Stimulated activated naive B cell treated with anti-CD40 and anti-IgM and Interleukin-4, amounts not matched to agents 10 μg/mL and 1 μg/mL and 100 μg/mL, for 72 hours (primary cell): ENCODE results near the gene RIPK1.
A peak's percentile ranks its signal among the peaks of the same experiment; 100 is the strongest.
"Not testable (repeated sequence)": the region's sequence is repeated elsewhere in the genome, so short reads cannot be mapped to it uniquely, and the experiment has no call there.

Experiments used
- ATAC-seq, 2 donors: fragments of 150-1000 bp; cut with Tn5 transposase; replicated peaks; 2 replicates each; pipeline ENCODE4 v1.10.0; 2021; ENCODE audit warnings: moderate library complexity in 1 of 2
- DNase-seq: peaks from one replicate; pipeline ENCODE4 v3.0.0; 2021
- H3K27ac Mint-ChIP-seq: one replicate; pipeline ENCODE4 v1.8.0; 2022; ENCODE audit warnings: mild to moderate bottlenecking, mixed read lengths
- H3K27me3 Mint-ChIP-seq, 2 donors: one replicate each; pipeline ENCODE4 v1.8.0; 2022; ENCODE audit warnings: mixed read lengths in 2 of 2
- H3K36me3 Mint-ChIP-seq, 2 donors: one replicate each; pipeline ENCODE4 v1.8.0; 2022; ENCODE audit warnings: mixed read lengths in 2 of 2, mild to moderate bottlenecking in 1 of 2
- H3K4me1 Mint-ChIP-seq, 2 donors: one replicate each; pipeline ENCODE4 v1.8.0; 2022; ENCODE audit warnings: mixed read lengths in 2 of 2, mild to moderate bottlenecking in 1 of 2
- H3K4me3 Mint-ChIP-seq, 2 donors: one replicate each; pipeline ENCODE4 v1.8.0; 2022; ENCODE audit warnings: mild to moderate bottlenecking in 2 of 2, mixed read lengths in 2 of 2, moderate library complexity in 1 of 2
- H3K9me3 Mint-ChIP-seq, 2 donors: one replicate each; pipeline ENCODE4 v1.8.0; 2022; ENCODE audit warnings: mixed read lengths in 2 of 2, mild to moderate bottlenecking in 1 of 2

RIPK1 gene

GRCh38 chr6:3036861-3037637, 31.2 kb upstream of the RIPK1 start:
- H3K27me3 Mint-ChIP-seq, result peaks cover 20 to 24% of the 10 kb centered on the region in 2 donors
- H3K4me1 Mint-ChIP-seq, result no peaks in the 10 kb centered on the region
- no peak for DNase-seq
- H3K9me3 Mint-ChIP-seq, result peaks cover 0 to 1% of the 10 kb centered on the region in 2 donors
- H3K27ac Mint-ChIP-seq, result no peak overlapping the region
- H3K36me3 Mint-ChIP-seq, result no peaks in the 10 kb centered on the region
- no peak overlapping the region for H3K4me3 Mint-ChIP-seq
- ATAC-seq, result no peak

GRCh38 chr6:3037638-3038365, 30.5 kb upstream of the RIPK1 start:
- H3K4me1 Mint-ChIP-seq, result no peaks in the 10 kb centered on the region
- no peaks in the 10 kb centered on the region for H3K36me3 Mint-ChIP-seq
- H3K27ac Mint-ChIP-seq, result no peak overlapping the region
- DNase-seq, result no peak
- H3K4me3 Mint-ChIP-seq, result no peak overlapping the region
- peaks cover 0 to 1% of the 10 kb centered on the region in 2 donors for H3K9me3 Mint-ChIP-seq
- H3K27me3 Mint-ChIP-seq, result peaks cover 18 to 20% of the 10 kb centered on the region in 2 donors
- no peak for ATAC-seq

- no peaks in the 10 kb centered on the region for H3K4me1 Mint-ChIP-seq
- peaks cover 0 to 1% of the 10 kb centered on the region in 2 donors for H3K9me3 Mint-ChIP-seq
- peaks cover 18 to 20% of the 10 kb centered on the region in 2 donors for H3K27me3 Mint-ChIP-seq
- H3K4me3 Mint-ChIP-seq, result no peak overlapping the region
- DNase-seq (no peak), ATAC-seq (no peak)
- H3K36me3 Mint-ChIP-seq, result no peaks in the 10 kb centered on the region
- no peak overlapping the region for H3K27ac Mint-ChIP-seq
These were observed 28.9 kb upstream of the RIPK1 start for GRCh38 chr6:3039384-3039783.

- no peaks in the 10 kb centered on the region for H3K36me3 Mint-ChIP-seq
- no peak for ATAC-seq
- H3K4me1 Mint-ChIP-seq, result peaks cover 0 to 2% of the 10 kb centered on the region in 2 donors
- DNase-seq, result no peak
- H3K4me3 Mint-ChIP-seq, result no peak overlapping the region
- H3K27me3 Mint-ChIP-seq, result peaks cover 9 to 18% of the 10 kb centered on the region in 2 donors
- no peak overlapping the region for H3K27ac Mint-ChIP-seq
- no peaks in the 10 kb centered on the region for H3K9me3 Mint-ChIP-seq
These were observed 27.1 kb upstream of the RIPK1 start for GRCh38 chr6:3041147-3041546.

DNA sequence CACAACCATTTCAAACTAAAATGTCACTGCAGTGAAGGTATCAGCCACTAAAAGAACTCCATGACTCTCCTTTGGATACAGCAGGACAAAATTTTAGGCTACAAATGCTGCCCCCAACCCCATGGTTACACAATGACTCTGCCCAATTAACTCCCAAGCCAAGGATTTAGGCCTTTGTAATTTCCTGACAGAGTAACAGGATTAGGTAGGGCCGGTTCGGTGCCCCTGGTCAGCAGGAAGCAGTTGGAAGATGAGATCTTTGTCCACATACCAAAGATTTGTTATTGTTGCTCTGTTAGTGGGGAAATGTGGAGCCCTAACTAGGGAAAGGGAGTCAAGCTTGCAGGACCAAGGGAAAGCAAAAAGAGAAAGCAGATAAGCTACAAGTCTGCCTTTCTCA, 26.7 kb upstream of the RIPK1 start:
- Mint-ChIP-seq H3K9me3 (no peaks in the 10 kb centered on the region), H3K27ac (no peak overlapping the region), H3K4me3 (no peak overlapping the region), H3K36me3 (no peaks in the 10 kb centered on the region), H3K4me1 (peaks cover 0 to 2% of the 10 kb centered on the region in 2 donors), H3K27me3 (peaks cover 7 to 15% of the 10 kb centered on the region in 2 donors)
- ATAC-seq, result no peak
- no peak for DNase-seq

GRCh38 chr6:3045369-3045768, 22.9 kb upstream of the RIPK1 start:
- H3K27me3 Mint-ChIP-seq, result peaks cover 17 to 24% of the 10 kb centered on the region in 2 donors

GRCh38 chr6:3045777-3046176, 22.5 kb upstream of the RIPK1 start:
- Mint-ChIP-seq H3K27ac (no peak overlapping the region), H3K9me3 (no peaks in the 10 kb centered on the region), H3K27me3 (peaks cover 17 to 24% of the 10 kb centered on the region in 2 donors)

More at GRCh38 chr6:3045369-3045768, 22.9 kb upstream of the RIPK1 start:
- ATAC-seq (no peak), DNase-seq (no peak)
- H3K4me3 Mint-ChIP-seq, result no peak overlapping the region
- H3K9me3 Mint-ChIP-seq, result no peaks in the 10 kb centered on the region
- no peak overlapping the region for H3K27ac Mint-ChIP-seq
- no peaks in the 10 kb centered on the region for H3K36me3 Mint-ChIP-seq
- H3K4me1 Mint-ChIP-seq, result peaks cover 0 to 4% of the 10 kb centered on the region in 2 donors

GRCh38 chr6:3046295-3046694, 22.0 kb upstream of the RIPK1 start:
- H3K4me3 Mint-ChIP-seq, result no peak overlapping the region
- no peaks in the 10 kb centered on the region for H3K36me3 Mint-ChIP-seq
- H3K27me3 Mint-ChIP-seq, result peaks cover 17 to 24% of the 10 kb centered on the region in 2 donors
- H3K9me3 Mint-ChIP-seq, result no peaks in the 10 kb centered on the region
- no peak for DNase-seq
- peaks cover 0 to 4% of the 10 kb centered on the region in 2 donors for H3K4me1 Mint-ChIP-seq
- H3K27ac Mint-ChIP-seq, result no peak overlapping the region
- ATAC-seq, result no peak

More at GRCh38 chr6:3045777-3046176, 22.5 kb upstream of the RIPK1 start:
- Mint-ChIP-seq H3K36me3 (no peaks in the 10 kb centered on the region), H3K4me3 (no peak overlapping the region), H3K4me1 (peaks cover 0 to 4% of the 10 kb centered on the region in 2 donors)
- no peak for DNase-seq
- no peak for ATAC-seq

GRCh38 chr6:3048009-3048408, 20.3 kb upstream of the RIPK1 start:
- DNase-seq, ATAC-seq, H3K27ac Mint-ChIP-seq, H3K9me3 Mint-ChIP-seq, H3K4me3 Mint-ChIP-seq, H3K36me3 Mint-ChIP-seq, H3K4me1 Mint-ChIP-seq: not testable (repeated sequence)
- H3K27me3 Mint-ChIP-seq, result peaks cover 23 to 33% of the 10 kb centered on the region in 2 donors

DNA sequence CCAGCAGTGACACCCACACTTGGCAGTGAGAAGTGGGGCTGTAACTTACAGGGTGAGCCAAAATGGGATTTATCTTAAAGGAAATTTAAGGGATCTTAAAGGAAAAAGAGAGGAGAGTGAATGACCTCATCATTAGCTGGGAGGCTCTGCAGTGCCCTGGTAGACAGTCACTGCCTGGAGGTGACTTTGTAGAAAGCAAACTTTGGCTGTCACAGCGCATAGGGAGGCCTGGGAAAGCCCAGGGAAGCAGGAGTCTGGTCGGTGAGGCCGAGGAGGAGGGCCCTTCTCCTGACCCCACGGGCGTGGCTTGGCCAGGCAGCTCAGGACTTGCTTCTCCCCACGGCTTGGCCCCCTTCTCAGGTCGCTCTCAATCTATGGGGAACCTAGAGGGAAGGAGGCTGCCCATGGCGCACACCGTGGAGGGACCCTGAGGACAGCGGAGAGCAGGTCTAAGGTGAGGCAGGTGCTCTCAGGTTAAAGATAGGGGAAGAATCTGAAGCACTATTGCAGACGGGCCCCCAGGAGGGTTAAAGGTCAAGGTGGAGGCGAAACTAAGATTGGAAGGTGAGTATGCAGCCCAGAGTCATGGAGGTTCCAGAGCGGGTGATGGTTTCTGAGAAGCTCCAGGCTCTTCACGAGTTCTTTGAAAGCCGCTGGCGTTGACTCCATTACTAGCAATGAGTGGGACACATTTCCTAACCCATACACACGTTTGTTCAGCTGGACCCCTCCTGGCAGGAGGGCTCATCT, 15.6 kb upstream of the RIPK1 start:
- Mint-ChIP-seq H3K9me3 (no peaks in the 10 kb centered on the region), H3K36me3 (no peaks in the 10 kb centered on the region), H3K4me3 (peak overlapping the region; percentile 29 to 90), H3K27me3 (peaks cover 12 to 37% of the 10 kb centered on the region in 2 donors), H3K27ac (peak overlapping the region; percentile 68), H3K4me1 (peaks cover 10 to 30% of the 10 kb centered on the region in 2 donors)
- DNase-seq (no peak), ATAC-seq (no peak)

DNA sequence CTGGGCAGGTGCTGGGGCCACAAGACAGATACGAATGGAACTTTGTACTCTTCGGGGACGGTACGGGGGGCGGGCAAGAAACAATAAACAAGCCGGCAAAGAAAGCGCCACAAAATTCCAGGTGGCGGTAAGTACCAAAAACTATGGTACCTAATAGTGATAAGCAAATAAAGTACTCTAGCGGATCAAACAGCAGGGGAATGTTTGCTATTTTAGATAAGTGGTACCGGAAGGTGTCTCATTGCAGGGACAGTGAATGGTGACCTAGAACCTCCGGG, 15.1 kb upstream of the RIPK1 start:
- DNase-seq, result no peak
- H3K4me1 Mint-ChIP-seq, result peaks cover 10 to 30% of the 10 kb centered on the region in 2 donors
- peaks cover 12 to 34% of the 10 kb centered on the region in 2 donors for H3K27me3 Mint-ChIP-seq
- H3K27ac Mint-ChIP-seq, result peak overlapping the region; percentile 68
- H3K36me3 Mint-ChIP-seq, result no peaks in the 10 kb centered on the region
- H3K9me3 Mint-ChIP-seq, result no peaks in the 10 kb centered on the region
- peak overlapping the region; percentile 86 to 90 for H3K4me3 Mint-ChIP-seq
- no peak for ATAC-seq

GRCh38 chr6:3054229-3055157, 13.8 kb upstream of the RIPK1 start:
- ATAC-seq, DNase-seq, H3K9me3 Mint-ChIP-seq, H3K36me3 Mint-ChIP-seq, H3K27ac Mint-ChIP-seq: not testable (repeated sequence)
- H3K27me3 Mint-ChIP-seq, result peaks cover 6 to 21% of the 10 kb centered on the region in 2 donors
- H3K4me3 Mint-ChIP-seq, result peak overlapping the region; percentile 25 to 90
- H3K4me1 Mint-ChIP-seq, result peaks cover 9 to 36% of the 10 kb centered on the region in 2 donors

GRCh38 chr6:3055158-3055499, 13.2 kb upstream of the RIPK1 start:
- not testable (repeated sequence) for H3K27ac Mint-ChIP-seq

More at GRCh38 chr6:3055158-3055499, 13.2 kb upstream of the RIPK1 start:
- not testable (repeated sequence) for H3K9me3 Mint-ChIP-seq, DNase-seq, H3K4me3 Mint-ChIP-seq, ATAC-seq, H3K36me3 Mint-ChIP-seq
- H3K4me1 Mint-ChIP-seq, result peaks cover 9 to 36% of the 10 kb centered on the region in 2 donors
- peaks cover 6 to 18% of the 10 kb centered on the region in 2 donors for H3K27me3 Mint-ChIP-seq
